GM12873 (cell line): ENCODE measurements around the gene TCERG1.

Experiments
- TF ChIP-seq, protein P1 (sequence below): IDR thresholded peaks from 2 replicates; pipeline ENCODE4 v1.5.1; 2012; ENCODE audit warnings: low read depth, mild to moderate bottlenecking, moderate library complexity, low read length, control low read depth; ENCODE audit not compliant: insufficient read depth; ENCODE audit errors: missing control alignments

TCERG1 gene

DNA sequence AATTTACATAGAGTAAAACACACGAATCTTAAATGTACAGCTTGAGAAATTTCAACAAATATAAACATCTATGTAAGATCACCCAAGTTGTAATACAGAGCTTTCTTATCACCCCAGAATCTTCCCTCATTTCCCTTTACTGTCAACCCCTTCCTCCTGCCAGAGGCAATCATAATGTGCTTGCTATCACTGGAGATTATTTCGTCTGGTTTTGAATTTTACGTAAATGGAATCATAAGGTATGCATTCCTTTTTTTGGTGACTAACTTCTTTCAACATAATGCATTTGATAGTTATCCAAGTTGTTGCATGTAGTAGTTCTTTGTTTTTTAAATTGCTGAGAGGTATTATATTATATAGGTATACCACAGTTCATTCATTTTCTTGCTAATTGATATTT is 106.3 kb downstream of the TCERG1 start:
- TF ChIP-seq, protein P1, sequence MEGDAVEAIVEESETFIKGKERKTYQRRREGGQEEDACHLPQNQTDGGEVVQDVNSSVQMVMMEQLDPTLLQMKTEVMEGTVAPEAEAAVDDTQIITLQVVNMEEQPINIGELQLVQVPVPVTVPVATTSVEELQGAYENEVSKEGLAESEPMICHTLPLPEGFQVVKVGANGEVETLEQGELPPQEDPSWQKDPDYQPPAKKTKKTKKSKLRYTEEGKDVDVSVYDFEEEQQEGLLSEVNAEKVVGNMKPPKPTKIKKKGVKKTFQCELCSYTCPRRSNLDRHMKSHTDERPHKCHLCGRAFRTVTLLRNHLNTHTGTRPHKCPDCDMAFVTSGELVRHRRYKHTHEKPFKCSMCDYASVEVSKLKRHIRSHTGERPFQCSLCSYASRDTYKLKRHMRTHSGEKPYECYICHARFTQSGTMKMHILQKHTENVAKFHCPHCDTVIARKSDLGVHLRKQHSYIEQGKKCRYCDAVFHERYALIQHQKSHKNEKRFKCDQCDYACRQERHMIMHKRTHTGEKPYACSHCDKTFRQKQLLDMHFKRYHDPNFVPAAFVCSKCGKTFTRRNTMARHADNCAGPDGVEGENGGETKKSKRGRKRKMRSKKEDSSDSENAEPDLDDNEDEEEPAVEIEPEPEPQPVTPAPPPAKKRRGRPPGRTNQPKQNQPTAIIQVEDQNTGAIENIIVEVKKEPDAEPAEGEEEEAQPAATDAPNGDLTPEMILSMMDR: no peak

DNA sequence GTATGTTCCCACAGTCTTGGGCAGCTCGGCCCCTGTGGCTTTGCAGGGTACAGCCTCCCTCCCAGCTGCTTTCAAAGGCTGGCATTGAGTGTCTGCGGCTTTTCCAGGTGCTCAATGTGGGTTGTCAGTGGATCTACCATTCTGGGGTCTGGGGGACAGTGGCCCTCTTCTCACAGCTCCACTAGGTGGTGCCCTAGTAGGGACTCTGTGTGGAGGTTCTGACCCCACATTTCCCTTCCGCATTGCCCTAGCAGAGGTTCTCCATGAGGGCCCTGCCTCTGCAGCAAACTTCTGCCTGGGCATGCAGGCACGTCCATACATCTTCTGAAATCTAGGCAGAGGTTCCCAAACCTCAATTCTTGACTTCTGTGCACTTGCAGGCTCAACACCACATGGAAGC is 109.8 kb downstream of the TCERG1 start:
- TF ChIP-seq, protein P1: peak; percentile 35

DNA sequence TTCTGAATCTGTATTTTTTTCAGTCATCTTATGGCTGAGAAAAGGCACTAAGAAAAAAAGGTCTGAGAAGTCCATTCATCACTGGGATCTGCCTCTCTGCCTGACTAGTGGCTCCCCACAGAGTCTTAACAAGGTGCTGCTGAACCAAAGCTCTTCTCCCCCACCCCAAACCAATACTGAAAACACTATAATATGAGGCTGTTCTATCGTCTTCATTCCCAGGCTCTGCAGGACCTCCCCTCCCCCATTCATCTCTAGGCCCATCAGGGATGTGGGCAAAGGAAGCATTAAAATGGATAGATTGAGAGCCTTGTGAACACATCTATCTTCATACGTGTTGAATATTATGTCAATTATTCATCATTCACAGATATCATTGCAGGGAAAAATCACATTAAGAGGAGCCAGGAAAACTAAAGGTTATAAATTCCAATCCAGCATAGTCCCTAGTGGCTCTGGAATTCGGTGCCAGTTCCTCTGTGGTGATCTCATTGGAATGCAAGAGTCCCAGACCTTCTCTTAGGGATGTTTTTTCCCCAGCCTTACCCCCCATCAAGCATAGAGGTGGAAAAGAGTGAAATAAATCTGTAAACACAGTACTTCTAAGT is 113.2 kb downstream of the TCERG1 start:
- TF ChIP-seq, protein P1: no peak
